GM15510 (cell line): ENCODE results near the gene TMED8.

Source experiments
- POLR2A ChIP-seq: IDR thresholded peaks from 3 replicates; pipeline ENCODE4 v1.6.1; 2011; ENCODE audit warnings: borderline replicate concordance; ENCODE audit not compliant: insufficient read length; ENCODE audit errors: extremely low read depth

The TMED8 gene

DNA sequence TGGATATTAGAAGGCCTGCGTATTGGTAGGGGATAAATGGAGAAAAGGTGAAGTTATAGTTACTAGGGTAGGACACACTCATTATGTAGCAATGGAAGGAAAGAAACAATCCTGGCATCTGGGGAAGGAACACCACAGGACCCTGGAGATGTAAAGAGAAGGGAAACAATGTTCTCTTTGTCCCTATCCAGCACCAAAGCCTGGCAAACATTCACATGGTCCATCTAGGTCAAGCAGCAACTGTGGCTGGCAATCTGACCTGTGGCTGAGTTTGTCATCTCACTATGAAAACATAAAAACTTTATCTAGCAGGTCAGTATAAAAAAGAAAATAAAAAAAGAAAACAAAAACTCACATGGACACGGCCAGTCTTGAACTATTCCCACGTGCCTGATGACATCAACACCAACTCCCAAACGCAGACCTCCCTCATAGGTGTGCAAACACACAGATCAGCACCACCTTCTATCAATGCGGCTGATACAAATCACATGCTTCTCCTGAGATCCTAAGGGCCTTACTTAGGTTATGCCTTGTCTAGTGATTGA, 58.8 kb downstream of the TMED8 start:
- TF ChIP-seq POLR2A = no peak

DNA sequence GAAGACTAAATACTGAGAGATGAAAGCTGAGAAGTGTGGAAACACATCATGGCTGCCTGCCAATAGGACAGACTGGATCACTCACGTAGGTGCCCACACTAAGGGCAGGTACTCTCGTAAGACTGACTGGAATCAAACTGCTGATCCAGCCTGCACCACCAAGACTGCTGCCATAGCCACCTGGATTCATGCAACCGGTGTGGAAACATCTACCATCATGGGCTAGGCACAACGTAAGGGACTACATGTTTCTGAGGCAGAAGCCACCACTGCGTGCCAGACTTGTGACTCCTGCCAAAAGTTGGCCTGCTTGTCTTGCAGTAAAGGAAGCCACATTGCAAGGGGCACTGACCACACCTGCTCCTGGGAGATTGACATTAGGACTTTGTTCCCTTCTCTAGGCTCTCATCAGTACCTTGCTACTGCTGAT, 60.0 kb downstream of the TMED8 start:
- TF ChIP-seq POLR2A = no peak

DNA sequence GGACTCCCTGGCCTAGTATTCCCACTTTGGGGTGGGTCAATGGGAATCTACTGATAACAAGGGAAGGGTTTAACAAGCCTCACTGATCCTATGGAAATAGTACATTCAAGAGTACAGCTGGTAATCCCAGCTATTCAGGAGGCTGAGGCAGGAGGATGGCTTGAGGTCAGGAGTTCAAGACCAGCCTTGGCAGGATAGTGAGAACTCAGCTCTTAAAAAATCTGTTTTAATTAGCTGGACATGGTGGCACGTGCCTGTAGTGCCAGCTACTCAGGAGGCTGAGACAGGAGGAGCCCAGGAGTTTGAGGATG, 60.7 kb downstream of the TMED8 start:
- TF ChIP-seq POLR2A = no peak

DNA sequence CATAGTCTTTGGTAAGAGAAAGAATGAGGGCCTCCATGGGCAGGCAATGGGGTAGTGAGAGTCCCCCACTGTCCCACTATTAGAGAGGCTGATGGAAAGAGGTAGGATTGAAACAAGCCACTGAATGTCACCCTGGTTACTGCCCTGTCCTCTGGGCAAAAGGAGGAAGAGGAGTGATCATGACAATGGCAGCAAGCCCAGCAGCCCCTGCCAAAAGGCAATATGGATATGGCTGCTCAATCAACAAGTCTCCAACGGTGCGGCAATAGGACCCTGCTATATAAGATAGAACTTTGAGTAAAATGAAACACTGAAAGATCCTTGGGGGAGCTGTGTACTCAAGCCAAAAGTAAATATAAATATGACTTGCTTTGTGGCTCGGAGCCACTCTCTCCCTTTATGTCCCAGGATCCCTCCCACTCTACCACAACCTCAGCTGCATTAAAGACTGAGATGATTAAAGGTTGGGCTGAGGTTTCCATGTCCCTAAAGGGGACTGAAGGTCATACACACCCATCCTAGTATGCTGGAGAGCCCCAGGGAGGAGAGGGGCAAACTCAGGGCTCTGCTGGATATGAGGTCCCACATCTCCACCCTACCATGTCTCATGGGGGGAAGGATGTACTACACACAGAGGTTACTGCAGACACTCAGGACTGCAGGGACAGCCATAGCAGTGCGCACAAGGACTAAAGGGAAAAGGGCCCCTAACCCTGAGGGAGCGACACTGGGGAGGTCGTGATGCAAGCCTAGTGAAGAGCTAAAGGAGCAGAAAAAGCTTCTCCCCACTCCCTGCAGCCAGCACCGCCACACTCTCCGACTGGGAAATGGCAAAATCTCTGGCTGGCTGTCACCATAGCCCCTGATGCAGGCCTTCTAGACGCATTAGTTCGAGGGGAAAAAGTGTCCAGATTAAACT, 62.1 kb downstream of the TMED8 start:
- no peak for TF ChIP-seq POLR2A

DNA sequence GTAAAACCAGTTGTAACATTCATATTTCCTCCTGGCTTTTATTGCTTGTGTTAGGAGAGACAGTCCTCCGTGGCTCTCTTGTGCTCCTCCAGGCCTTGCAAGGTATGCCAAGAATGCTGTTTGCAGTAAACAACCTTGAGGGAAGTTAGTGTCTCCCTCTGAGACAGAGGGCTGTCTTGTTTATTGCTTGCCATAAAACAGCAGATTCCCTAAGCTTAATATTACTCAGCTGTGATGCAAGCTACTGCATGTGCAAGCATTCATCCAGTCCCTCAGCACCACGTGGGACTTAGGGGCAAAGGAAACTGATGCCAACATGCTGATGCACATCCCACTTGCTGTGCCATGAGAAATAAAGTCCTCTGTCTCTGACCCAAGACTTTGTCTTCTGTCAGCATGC, 62.9 kb downstream of the TMED8 start:
- no peak for TF ChIP-seq POLR2A

DNA sequence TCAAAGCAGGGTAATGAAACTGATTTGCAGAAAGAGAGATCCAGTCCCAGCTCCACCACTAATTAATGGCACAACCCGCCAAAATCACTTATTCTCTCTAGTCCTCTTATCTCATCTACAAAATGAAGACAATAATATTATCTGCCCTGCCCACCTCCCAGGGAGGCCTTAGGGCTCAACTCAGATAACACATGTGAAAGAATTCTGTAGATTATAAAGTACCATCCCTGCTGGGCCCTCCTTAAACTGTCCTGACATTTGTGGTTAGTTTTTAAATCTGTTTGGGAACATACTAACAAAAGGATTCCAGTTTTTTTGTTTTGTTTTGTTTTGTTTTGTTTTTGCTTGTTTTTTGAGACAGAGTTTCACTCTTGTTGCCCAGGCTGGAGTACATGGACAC, 63.5 kb downstream of the TMED8 start:
- no peak for TF ChIP-seq POLR2A

DNA sequence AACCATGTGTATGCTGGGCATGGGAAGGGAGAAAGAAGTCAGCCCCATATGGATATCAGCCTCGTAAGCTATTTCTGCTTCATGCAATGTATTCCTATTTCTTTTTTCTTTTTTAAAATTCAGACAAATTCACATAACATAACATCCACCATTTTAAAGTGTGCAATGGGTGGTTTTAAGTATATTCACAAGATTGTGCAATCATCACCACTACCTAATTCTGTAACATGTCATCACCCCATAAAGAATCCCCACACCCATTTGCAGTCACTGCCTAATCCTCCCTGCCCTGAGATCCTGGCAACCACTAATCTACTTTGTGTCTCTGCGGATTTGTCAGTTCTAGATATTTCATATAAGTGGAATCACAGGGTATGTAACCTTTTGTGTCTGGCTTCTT, 65.7 kb downstream of the TMED8 start:
- TF ChIP-seq POLR2A = no peak

DNA sequence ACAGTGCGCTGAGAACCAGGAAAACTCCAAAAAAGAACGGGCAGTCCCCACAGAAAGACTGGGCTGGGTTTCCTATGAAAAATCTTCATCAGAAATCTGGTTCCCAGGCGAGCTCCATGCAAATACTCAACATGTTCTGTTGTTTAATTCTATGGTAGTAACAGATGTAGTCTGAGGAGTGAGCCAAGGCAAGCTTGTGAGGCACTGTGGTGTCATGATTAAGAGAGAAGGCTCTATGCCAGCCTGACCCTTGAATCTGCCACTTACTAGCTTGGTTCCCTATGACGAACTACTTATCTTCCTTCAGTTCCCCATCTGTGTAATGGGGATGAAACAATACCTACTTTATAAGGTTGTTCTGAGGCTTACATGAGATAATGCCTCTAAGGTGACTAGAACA, 66.9 kb downstream of the TMED8 start:
- no peak for TF ChIP-seq POLR2A

DNA sequence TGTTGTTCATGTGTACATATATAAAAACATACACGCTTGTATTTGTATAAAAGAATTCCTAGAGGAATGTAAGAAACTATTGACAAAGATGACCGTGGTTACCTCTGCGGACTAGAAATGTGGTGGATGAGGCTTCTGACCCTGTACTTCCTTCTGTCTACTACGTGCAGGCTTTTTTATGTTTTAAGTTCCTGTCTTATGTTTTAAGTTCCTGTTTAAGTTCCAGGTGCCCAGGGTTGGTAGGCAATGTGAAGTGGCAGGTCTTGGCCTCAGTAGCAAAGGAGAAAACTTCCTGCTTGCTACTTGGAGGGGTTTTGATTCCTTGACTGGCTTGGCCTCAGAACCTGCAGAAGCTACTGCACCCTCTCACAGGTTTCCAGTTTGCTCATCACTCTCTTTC, 67.8 kb downstream of the TMED8 start:
- TF ChIP-seq POLR2A = no peak

DNA sequence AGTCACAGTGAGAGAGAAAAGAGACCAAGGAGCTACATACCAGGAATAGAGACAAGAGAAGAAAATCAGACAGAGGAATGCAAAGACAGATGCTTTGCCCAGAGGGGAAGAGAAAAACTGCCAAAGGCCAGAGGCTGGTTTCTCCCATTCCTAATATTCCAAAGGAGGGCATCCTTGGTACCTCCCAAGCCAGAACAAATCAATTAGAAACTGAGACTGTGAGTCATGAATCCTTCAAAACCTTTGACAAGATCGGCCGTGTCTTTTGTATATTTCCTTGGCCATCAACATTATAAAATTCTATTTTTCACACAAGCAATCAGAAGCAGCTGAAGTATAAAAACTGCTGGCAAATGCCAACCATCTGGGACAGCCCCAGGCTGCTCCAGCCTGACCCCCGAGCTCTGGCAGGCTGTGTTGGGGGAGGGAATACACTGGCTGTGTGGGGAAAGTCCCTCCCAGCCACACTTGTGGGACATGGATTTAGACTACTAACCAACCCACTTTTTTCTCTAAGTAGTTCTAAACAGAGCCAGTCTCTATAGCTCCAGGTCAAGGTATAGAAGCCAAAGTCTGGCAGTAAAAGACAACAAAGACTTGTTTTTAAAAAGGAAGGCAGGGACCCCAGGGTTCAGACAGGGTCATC, 69.9 kb downstream of the TMED8 start:
- no peak for TF ChIP-seq POLR2A

DNA sequence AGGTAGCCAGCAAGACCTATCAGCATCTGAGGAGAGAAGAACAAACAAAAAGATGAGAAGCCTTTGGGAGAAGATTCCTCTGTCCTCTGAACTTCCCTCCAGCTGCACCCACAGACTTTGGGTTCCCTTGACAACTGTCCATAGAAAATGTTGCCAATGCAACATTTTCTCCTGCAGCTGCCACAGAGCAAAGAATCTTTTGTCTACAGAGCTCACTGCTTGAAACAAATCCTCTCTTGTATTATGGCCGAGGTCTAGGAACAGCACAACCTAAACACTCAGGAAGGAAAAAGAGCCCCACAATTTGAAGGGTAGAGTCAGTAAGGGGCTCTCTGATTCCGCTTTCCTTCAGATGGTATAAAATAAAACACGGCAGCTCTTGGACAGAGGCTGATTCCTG, 70.5 kb downstream of the TMED8 start:
- TF ChIP-seq POLR2A = no peak

DNA sequence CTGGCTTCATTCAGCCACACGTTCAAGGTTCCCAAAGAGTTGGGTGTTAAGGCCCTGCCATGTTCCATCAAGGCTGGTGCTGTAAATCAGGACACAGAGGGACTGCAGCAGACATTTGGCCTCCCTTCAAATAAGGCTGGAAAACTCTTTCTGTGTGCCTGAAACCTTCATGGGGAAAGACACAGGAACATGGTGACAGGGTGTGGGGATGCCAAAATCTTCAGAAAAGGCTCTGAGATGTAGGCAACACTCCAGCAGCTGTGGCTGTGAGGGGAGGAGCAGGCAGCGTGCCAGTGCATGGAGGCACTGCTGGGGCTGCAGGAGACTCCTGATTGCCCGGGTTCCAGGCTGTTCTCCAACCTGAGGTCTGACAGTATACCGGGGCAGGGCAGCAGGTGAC, 71.2 kb downstream of the TMED8 start:
- no peak for TF ChIP-seq POLR2A

DNA sequence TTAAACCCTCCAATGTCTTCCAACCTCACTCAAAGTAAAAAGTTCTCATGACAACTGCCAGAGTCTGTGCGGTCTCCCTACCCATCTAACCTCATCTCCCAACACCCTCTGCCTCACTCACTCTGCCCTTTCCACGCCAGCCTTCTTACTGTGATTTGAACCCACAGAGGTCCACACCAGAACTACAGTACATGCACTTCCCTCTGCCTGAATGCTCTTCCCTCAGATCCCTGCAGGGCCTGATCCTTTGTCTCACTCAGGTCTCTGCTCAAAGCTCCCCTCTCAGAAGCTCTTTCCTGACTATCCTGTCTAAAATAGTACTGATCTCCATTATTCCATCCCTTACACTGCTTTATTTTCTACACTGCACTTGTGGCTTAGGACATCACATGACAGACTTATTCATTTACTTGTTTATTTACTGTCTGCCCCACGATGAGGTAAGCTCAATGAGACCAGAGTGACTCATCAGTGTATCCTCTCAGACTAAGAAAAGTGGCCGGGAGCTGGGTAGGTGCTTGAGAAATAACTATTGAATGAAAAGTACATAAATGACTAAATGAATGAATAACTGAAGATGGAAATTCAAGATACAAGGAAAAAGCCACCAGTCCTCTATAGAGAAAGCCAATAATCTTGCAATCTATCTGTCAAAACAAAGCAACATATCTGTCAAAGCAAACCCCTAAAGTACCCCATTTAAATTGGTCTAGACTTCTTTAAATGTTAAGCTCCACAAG, 73.3 kb downstream of the TMED8 start:
- TF ChIP-seq POLR2A = no peak

DNA sequence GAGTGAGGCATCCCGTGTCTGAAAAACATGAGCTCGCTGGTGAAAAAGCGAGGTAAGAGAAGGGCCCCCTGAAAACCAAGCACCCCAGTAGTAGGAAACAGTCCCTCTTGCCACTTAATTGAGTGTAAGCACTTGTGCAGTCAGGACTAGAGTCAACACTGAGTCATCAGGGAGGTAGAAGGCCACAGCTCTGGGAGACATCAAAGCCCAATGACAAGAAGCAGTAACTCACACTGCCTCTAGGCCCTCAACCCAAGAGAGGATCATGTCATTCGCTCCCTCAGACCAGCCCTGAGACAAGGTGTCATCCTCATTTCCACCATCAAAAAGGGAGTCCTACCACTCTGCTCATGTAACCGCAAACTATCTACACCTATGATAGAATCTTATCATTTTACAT, 74.0 kb downstream of the TMED8 start:
- TF ChIP-seq POLR2A = no peak

DNA sequence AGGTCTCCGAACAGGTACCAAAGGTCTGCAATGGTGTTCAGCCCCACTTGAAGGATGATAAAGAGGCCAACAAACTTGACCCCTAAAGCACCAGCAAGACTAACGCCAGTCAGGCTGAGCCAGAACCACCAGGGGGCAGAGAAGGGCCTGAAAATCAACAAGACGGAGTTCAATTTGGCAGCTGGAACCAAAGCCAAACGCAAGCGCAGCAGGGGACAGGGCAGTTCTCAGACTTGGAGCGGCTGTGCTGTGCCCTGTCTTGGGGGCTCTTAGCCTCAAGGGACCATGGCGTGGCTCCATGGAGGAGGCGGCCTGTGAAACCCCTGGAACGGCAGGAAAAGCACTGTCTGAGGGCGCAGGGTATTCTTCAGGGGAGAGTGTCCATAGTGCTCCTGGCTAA, 75.8 kb downstream of the TMED8 start:
- TF ChIP-seq POLR2A = no peak
